ENCODE data around the gene TTLL13.

GRCh38 chr15:90210593-90210992, 38.8 kb upstream of the TTLL13 start:
- TF ChIP-seq, protein P1, sequence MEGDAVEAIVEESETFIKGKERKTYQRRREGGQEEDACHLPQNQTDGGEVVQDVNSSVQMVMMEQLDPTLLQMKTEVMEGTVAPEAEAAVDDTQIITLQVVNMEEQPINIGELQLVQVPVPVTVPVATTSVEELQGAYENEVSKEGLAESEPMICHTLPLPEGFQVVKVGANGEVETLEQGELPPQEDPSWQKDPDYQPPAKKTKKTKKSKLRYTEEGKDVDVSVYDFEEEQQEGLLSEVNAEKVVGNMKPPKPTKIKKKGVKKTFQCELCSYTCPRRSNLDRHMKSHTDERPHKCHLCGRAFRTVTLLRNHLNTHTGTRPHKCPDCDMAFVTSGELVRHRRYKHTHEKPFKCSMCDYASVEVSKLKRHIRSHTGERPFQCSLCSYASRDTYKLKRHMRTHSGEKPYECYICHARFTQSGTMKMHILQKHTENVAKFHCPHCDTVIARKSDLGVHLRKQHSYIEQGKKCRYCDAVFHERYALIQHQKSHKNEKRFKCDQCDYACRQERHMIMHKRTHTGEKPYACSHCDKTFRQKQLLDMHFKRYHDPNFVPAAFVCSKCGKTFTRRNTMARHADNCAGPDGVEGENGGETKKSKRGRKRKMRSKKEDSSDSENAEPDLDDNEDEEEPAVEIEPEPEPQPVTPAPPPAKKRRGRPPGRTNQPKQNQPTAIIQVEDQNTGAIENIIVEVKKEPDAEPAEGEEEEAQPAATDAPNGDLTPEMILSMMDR (IDR thresholded peaks at IDR 0.05): no peak
- no peak for TF ChIP-seq TAF1 (IDR thresholded peaks at IDR 0.05; ENCODE audit: borderline replicate concordance, low read depth, low read length)
- TF ChIP-seq, protein P2, sequence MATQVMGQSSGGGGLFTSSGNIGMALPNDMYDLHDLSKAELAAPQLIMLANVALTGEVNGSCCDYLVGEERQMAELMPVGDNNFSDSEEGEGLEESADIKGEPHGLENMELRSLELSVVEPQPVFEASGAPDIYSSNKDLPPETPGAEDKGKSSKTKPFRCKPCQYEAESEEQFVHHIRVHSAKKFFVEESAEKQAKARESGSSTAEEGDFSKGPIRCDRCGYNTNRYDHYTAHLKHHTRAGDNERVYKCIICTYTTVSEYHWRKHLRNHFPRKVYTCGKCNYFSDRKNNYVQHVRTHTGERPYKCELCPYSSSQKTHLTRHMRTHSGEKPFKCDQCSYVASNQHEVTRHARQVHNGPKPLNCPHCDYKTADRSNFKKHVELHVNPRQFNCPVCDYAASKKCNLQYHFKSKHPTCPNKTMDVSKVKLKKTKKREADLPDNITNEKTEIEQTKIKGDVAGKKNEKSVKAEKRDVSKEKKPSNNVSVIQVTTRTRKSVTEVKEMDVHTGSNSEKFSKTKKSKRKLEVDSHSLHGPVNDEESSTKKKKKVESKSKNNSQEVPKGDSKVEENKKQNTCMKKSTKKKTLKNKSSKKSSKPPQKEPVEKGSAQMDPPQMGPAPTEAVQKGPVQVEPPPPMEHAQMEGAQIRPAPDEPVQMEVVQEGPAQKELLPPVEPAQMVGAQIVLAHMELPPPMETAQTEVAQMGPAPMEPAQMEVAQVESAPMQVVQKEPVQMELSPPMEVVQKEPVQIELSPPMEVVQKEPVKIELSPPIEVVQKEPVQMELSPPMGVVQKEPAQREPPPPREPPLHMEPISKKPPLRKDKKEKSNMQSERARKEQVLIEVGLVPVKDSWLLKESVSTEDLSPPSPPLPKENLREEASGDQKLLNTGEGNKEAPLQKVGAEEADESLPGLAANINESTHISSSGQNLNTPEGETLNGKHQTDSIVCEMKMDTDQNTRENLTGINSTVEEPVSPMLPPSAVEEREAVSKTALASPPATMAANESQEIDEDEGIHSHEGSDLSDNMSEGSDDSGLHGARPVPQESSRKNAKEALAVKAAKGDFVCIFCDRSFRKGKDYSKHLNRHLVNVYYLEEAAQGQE (IDR thresholded peaks at IDR 0.05; ENCODE audit: low read depth, low read length): no peak
- TF ChIP-seq NFIC (IDR thresholded peaks at IDR 0.05; ENCODE audit: borderline replicate concordance): no peak
- TF ChIP-seq POLR2AphosphoS5 (IDR thresholded peaks at IDR 0.05; ENCODE audit: low read depth, low read length): no peak
